Metanephros (tissue), 1 donor: ENCODE results near the gene KLK7. TPM values are rescaled to one million over a fixed set of nuclear protein-coding genes. Genes with fewer than 3 reads are reported as not detected.

Experiments
- total RNA-seq: library from RNA; depleted of rRNA; stranded (reverse); fragments of >200 nt; gene quantifications from one replicate; pipeline ENCODE4 v1.2.3, GENCODE V29; 2014

KLK7 gene
- 2.9 TPM for total RNA-seq

DNA sequence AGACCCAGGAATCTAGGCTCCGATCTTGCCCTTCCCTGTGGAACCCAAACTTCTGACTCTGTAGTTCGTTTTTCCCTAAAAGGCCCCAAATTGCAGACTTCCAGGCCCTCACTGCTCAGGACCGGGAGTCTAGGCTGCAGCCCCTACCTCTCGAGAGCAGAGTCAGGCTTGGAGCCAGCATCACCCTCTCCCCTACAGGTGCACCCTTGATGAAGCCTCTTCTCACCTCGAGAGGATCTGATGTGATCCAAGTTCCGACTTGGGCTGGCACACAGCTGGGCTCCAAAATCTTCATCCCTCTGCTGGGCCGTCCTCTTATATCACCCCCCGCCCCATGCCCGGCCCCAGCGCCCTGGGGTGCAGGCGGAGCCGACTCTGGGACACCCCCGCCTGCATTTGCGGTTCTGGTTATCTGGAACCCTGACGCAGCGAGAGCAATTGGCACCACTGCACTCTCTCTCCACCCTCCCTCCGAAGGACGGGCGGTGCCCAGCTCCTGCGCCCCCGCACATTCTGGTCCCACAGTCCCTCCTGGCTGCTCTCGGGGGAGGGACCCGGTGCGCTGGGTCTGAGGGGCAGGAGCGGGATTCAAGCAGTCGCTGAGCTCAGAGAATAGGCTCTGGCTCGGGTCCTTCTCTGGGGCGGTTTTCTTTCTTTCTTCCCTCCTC is at the start of gene KLK7:
Gene KLK7, minus strand, starts transcription at position 293 of the 668 bp plus-strand sequence. CDS start 1,518 bp downstream, outside the sequence.

DNA sequence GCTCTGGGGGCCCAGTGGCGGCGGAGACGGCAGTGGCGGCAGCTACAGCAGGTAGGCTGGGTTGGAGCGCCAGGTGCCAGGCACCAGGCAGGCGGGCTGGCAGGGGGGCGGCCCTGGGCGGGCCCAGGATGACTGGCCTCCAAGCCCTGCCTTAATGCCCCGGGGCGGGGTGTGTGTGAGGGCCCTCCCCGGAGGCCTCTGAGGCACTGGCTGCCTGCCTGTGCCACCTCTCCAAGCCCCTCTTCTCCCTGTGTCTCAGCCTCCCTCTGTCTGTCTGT is 42.8 kb upstream of the KLK7 start, which contains the start of gene KLK11:
Gene KLK11, minus strand, starts transcription at position 63 of the 278 bp plus-strand sequence. CDS start 985 bp downstream, outside the sequence.

DNA sequence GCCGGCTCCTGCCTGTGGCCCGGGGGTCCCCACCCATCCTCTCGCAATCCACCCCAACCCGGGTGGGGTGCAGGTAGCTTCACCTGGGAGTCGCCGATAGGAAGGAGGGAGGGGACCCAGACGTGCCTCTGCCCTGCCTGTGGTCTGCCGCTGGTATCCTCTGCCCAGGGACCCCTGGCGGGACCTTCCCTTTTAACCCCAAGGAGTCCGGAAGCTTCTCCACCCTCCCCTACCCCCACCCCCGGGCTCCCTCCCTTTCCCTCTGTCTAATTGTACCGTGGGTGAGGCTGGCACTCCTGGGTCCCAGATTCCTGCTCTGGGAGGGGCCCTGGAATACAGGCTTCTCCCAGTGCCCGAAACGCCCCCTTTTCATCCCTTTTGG is 35.8 kb upstream of the KLK7 start, which contains the start of gene KLK10:
Gene KLK10, minus strand, starts transcription at position 166 of the 382 bp plus-strand sequence. CDS start 579 bp downstream, outside the sequence.

DNA sequence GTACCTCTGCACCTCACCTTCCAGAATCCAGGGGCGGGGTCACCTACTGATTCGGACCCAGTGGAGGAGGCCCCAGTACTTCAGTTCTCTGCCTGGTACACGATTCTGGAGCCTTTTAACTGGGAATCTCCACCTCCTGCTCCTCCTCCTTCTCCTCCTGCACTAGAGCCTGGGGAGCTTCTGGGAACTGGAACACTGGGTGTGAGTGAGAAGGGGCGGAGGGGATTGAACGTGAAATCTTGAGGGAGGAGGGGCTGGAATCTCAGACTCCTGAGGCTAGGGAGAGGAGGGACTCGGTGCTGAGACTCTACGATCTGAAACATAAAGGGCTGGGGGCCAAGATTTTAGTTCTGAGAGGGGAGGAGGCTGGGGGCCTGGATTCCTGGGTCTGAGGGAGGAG is 17.8 kb upstream of the KLK7 start, which contains the start of gene KLK8:
Gene KLK8, minus strand, starts transcription at position 90 of the 400 bp plus-strand sequence. CDS start 437 bp downstream, outside the sequence.

DNA sequence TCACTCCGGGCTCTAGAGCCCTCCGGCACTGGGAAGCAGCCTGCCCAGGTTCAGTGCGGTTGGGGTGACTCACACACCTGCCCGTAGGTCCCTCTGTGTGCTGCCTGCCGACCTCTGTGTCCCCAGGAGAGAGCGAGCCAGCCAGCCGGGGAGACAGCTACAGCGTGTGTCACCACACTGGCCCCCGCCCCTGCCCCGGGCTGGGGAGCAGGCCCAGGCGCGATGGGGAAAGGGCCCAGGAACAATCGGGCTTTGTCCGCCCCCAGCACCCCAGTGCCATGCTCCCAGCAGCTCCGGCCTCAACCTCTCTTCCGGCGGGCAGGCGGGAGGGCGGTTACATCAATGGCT is 14.3 kb downstream of the KLK7 start, which contains the start of gene KLK6:
Gene KLK6, minus strand, starts transcription at position 179 of the 348 bp plus-strand sequence. CDS start 1,487 bp downstream, outside the sequence.

DNA sequence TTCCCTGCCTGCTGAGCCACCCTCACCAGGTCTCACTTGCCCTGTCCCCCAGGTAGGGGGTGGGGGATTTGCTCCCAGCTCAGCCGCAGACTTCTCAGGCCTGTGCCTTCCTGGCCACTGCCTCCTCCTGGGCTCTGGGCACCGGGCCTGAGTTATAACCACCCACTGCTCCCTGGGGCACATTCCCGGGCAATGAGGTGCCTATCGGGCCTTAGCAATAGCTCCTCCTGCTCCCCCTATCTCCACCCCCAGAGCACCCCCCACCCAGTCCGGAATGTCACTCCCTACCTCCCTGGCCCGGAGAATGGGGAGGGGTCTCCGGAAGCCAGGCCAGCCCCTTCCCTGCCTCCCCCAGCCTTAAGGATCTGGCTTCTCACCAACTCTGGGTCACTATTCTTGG is 30.8 kb downstream of the KLK7 start, which contains the start of gene KLK5:
Gene KLK5, minus strand, starts transcription at position 129 of the 400 bp plus-strand sequence. CDS start 381 bp downstream, outside the sequence.

Other genes starting within 250 kb of the KLK7 start
- not detected for gene GPR32, start 213.5 kb downstream of the KLK7 start, total RNA-seq
- gene ACP4, start 193.5 kb downstream of the KLK7 start, total RNA-seq, result not detected
- gene KLK1, start 160.1 kb downstream of the KLK7 start, total RNA-seq, result 0.35 TPM
- gene KLK15, start 150.3 kb downstream of the KLK7 start, total RNA-seq, result not detected
- not detected for gene KLK3, start 129.0 kb downstream of the KLK7 start, total RNA-seq
- gene KLK2, start 110.5 kb downstream of the KLK7 start, total RNA-seq, result not detected
- not detected for gene KLK4, start 72.5 kb downstream of the KLK7 start, total RNA-seq
- 0.93 TPM for gene KLK5, start 30.9 kb downstream of the KLK7 start, total RNA-seq
- 6.7 TPM for gene KLK6, start 14.3 kb downstream of the KLK7 start, total RNA-seq
- gene KLK8, start 17.7 kb upstream of the KLK7 start, total RNA-seq, result 3.3 TPM
- gene KLK10, start 35.8 kb upstream of the KLK7 start, total RNA-seq, result 0.76 TPM
- gene KLK11, start 42.7 kb upstream of the KLK7 start, total RNA-seq, result not detected
- not detected for gene KLK12, start 51.1 kb upstream of the KLK7 start, total RNA-seq
- 0.35 TPM for gene KLK13, start 81.2 kb upstream of the KLK7 start, total RNA-seq
- gene KLK14, start 99.0 kb upstream of the KLK7 start, total RNA-seq, result 0.18 TPM
- gene CTU1, start 124.5 kb upstream of the KLK7 start, total RNA-seq, result 6.5 TPM
- 2.6 TPM for gene SIGLEC9, start 141.0 kb upstream of the KLK7 start, total RNA-seq
- 1.5 TPM for gene SIGLEC7, start 158.4 kb upstream of the KLK7 start, total RNA-seq
- gene CD33, start 241.2 kb upstream of the KLK7 start, total RNA-seq, result 3.9 TPM